GM06990 (cell line): ENCODE measurements around the gene MLLT6.

Source experiments
- DNase-seq: peaks from one replicate; pipeline ENCODE4 v3.0.0-alpha.2; 2011; ENCODE audit not compliant: insufficient read length; ENCODE audit errors: extremely low read depth
- H3K27me3 ChIP-seq: replicated peaks from 2 replicates; pipeline ENCODE4 v1.6.0; 2011; ENCODE audit warnings: low read length; ENCODE audit not compliant: control insufficient read depth, insufficient read depth
- H3K36me3 ChIP-seq: 2 replicates; pipeline ENCODE4 v1.5.1; 2011; ENCODE audit warnings: low read length; ENCODE audit not compliant: control insufficient read depth, insufficient read depth
- H3K4me3 ChIP-seq: replicated peaks from 2 replicates; pipeline ENCODE4 v1.5.1; 2011; ENCODE audit warnings: low read depth, mild to moderate bottlenecking, control low read depth, low read length
- CTCF ChIP-seq: IDR thresholded peaks from 2 replicates; pipeline ENCODE4 v1.5.1; 2011; ENCODE audit warnings: low read length, control low read depth, mild to moderate bottlenecking, inconsistent platforms; ENCODE audit not compliant: insufficient read depth, poor library complexity, severe bottlenecking

Gene MLLT6

GRCh38 chr17:38709864-38710603 lies 5.0 kb downstream of the MLLT6 start:
- TF ChIP-seq CTCF: no peak
- Histone ChIP-seq H3K36me3 (peaks cover 37% of the 10 kb centered on the region), H3K27me3 (no peaks in the 10 kb centered on the region), H3K4me3 (no peak overlapping the region)
- no peak for DNase-seq

GRCh38 chr17:38710604-38710962 lies 5.5 kb downstream of the MLLT6 start:
- H3K36me3 ChIP-seq: peaks cover 42% of the 10 kb centered on the region
- TF ChIP-seq CTCF: no peak
- no peak for DNase-seq
- no peak overlapping the region for H3K4me3 ChIP-seq
- no peaks in the 10 kb centered on the region for H3K27me3 ChIP-seq

- no peak for TF ChIP-seq CTCF
Measured at GRCh38 chr17:38710985-38711384, 5.9 kb downstream of the MLLT6 start.

GRCh38 chr17:38711792-38712571 lies 6.9 kb downstream of the MLLT6 start:
- TF ChIP-seq CTCF: no peak
- peaks cover 52% of the 10 kb centered on the region for H3K36me3 ChIP-seq
- no peak for DNase-seq
- no peaks in the 10 kb centered on the region for H3K27me3 ChIP-seq
- no peak overlapping the region for H3K4me3 ChIP-seq

More at GRCh38 chr17:38710985-38711384, 5.9 kb downstream of the MLLT6 start:
- Histone ChIP-seq H3K27me3 (no peaks in the 10 kb centered on the region), H3K4me3 (no peak overlapping the region), H3K36me3 (peaks cover 45% of the 10 kb centered on the region)
- DNase-seq: no peak

- Histone ChIP-seq H3K4me3 (no peak overlapping the region), H3K36me3 (peaks cover 58% of the 10 kb centered on the region), H3K27me3 (no peaks in the 10 kb centered on the region)
- TF ChIP-seq CTCF: no peak
- DNase-seq: no peak
Measured at GRCh38 chr17:38712593-38712992, 7.5 kb downstream of the MLLT6 start.
